ENCODE results near the gene MFN2.

MFN2 gene

GRCh38 chr1:11998636-11999035, 18.4 kb downstream of the MFN2 start:
- Histone ChIP-seq H3K4me2 (ENCODE audit: low read length) (no peak overlapping the region), H3K14ac (ENCODE audit: low read length) (no peak overlapping the region), H3K79me2 (ENCODE audit: control insufficient read depth, insufficient read depth, low read length, poor library complexity) (no peaks in the 10 kb centered on the region), H3K27me3 (ENCODE audit: insufficient read depth, low read length) (no peaks in the 10 kb centered on the region), H2BK120ac (ENCODE audit: insufficient read depth, low read length, poor library complexity) (no peak overlapping the region), H3K18ac (ENCODE audit: low read length) (no peak overlapping the region), H4K8ac (ENCODE audit: low read depth, low read length) (no peak overlapping the region), H4K91ac (ENCODE audit: low read depth, low read length) (no peak overlapping the region), H2BK12ac (ENCODE audit: low read length) (no peak overlapping the region), H3K9me3 (ENCODE audit: insufficient read depth, low read depth, low read length) (no peaks in the 10 kb centered on the region), H3K79me1 (ENCODE audit: low read length) (no peaks in the 10 kb centered on the region), H4K12ac (ENCODE audit: low read depth, low read length) (no peak overlapping the region), H3K9ac (ENCODE audit: low read length) (no peak overlapping the region), H2AK5ac (ENCODE audit: low read length) (no peak overlapping the region), H3K23ac (ENCODE audit: low read length) (no peak overlapping the region), H3K4me3 (ENCODE audit: low read depth, low read length) (no peak overlapping the region), H3K27ac (ENCODE audit: low read depth, low read length) (peak overlapping the region; percentile 20), H3K36me3 (ENCODE audit: control insufficient read depth in 1 of 2, insufficient read depth in 2 of 2, low read length in 2 of 2) (peaks cover 56 to 77% of the 10 kb centered on the region in 2 experiments), H3K4ac (ENCODE audit: low read depth, low read length) (no peak overlapping the region), H3K4me1 (ENCODE audit: control insufficient read depth in 1 of 2, insufficient read depth in 2 of 2, low read length in 2 of 2) (peaks cover 8% of the 10 kb centered on the region in 2 experiments), H2BK5ac (ENCODE audit: low read depth, low read length, poor library complexity) (no peak overlapping the region), H2AFZ (ENCODE audit: insufficient read depth, low read length, poor library complexity) (no peak overlapping the region)
- no CpG with 5 or more reads among the region's 5 CpGs for WGBS (ENCODE audit: extremely low coverage, insufficient coverage, insufficient read length)
- DNase-seq = peak; percentile 95

- H3K4ac ChIP-seq (ENCODE audit: low read depth, low read length) = no peak overlapping the region
- peak overlapping the region; percentile 20 for H3K27ac ChIP-seq (ENCODE audit: low read depth, low read length)
- H3K36me3 ChIP-seq (ENCODE audit: control insufficient read depth in 1 of 2, insufficient read depth in 2 of 2, low read length in 2 of 2) = peaks cover 62 to 79% of the 10 kb centered on the region in 2 experiments
- no peak overlapping the region for H3K18ac ChIP-seq (ENCODE audit: low read length)
- no peak overlapping the region for H4K91ac ChIP-seq (ENCODE audit: low read depth, low read length)
- no peaks in the 10 kb centered on the region for H3K79me1 ChIP-seq (ENCODE audit: low read length)
- WGBS (ENCODE audit: extremely low coverage, insufficient coverage, insufficient read length) = no CpG with 5 or more reads among the region's 3 CpGs
- H2BK120ac ChIP-seq (ENCODE audit: insufficient read depth, low read length, poor library complexity) = no peak overlapping the region
- no peaks in the 10 kb centered on the region for H3K27me3 ChIP-seq (ENCODE audit: insufficient read depth, low read length)
- H2AFZ ChIP-seq (ENCODE audit: insufficient read depth, low read length, poor library complexity) = no peak overlapping the region
- H3K23ac ChIP-seq (ENCODE audit: low read length) = no peak overlapping the region
- H3K9ac ChIP-seq (ENCODE audit: low read length) = no peak overlapping the region
- H2BK12ac ChIP-seq (ENCODE audit: low read length) = no peak overlapping the region
- no peak overlapping the region for H2AK5ac ChIP-seq (ENCODE audit: low read length)
- H4K8ac ChIP-seq (ENCODE audit: low read depth, low read length) = no peak overlapping the region
- H3K14ac ChIP-seq (ENCODE audit: low read length) = no peak overlapping the region
- H2BK5ac ChIP-seq (ENCODE audit: low read depth, low read length, poor library complexity) = no peak overlapping the region
- H4K12ac ChIP-seq (ENCODE audit: low read depth, low read length) = no peak overlapping the region
- peak; percentile 58 to 89 for DNase-seq
- H3K79me2 ChIP-seq (ENCODE audit: control insufficient read depth, insufficient read depth, low read length, poor library complexity) = no peaks in the 10 kb centered on the region
- H3K4me3 ChIP-seq (ENCODE audit: low read depth, low read length) = no peak overlapping the region
- peaks cover 8% of the 10 kb centered on the region in 2 experiments for H3K4me1 ChIP-seq (ENCODE audit: control insufficient read depth in 1 of 2, insufficient read depth in 2 of 2, low read length in 2 of 2)
- no peak overlapping the region for H3K4me2 ChIP-seq (ENCODE audit: low read length)
- H3K9me3 ChIP-seq (ENCODE audit: insufficient read depth, low read depth, low read length) = no peaks in the 10 kb centered on the region
Observed at GRCh38 chr1:11999236-11999635, 19.0 kb downstream of the MFN2 start.

- peak overlapping the region; percentile 20 for H3K27ac ChIP-seq (ENCODE audit: low read depth, low read length)
- H3K4ac ChIP-seq (ENCODE audit: low read depth, low read length) = no peak overlapping the region
- no peaks in the 10 kb centered on the region for H3K27me3 ChIP-seq (ENCODE audit: insufficient read depth, low read length)
- peak overlapping the region; percentile 9 for H3K14ac ChIP-seq (ENCODE audit: low read length)
- H2BK12ac ChIP-seq (ENCODE audit: low read length) = no peak overlapping the region
- H2AK5ac ChIP-seq (ENCODE audit: low read length) = no peak overlapping the region
- H2AFZ ChIP-seq (ENCODE audit: insufficient read depth, low read length, poor library complexity) = no peak overlapping the region
- no peak overlapping the region for H3K4me3 ChIP-seq (ENCODE audit: low read depth, low read length)
- DNase-seq = peak in 1 of 2 donors; percentile 48
- H3K9me3 ChIP-seq (ENCODE audit: insufficient read depth, low read depth, low read length) = peaks cover 1% of the 10 kb centered on the region
- H2BK120ac ChIP-seq (ENCODE audit: insufficient read depth, low read length, poor library complexity) = no peak overlapping the region
- peaks cover 8% of the 10 kb centered on the region in 2 experiments for H3K4me1 ChIP-seq (ENCODE audit: control insufficient read depth in 1 of 2, insufficient read depth in 2 of 2, low read length in 2 of 2)
- no peak overlapping the region for H3K9ac ChIP-seq (ENCODE audit: low read length)
- peak overlapping the region; percentile 22 for H4K8ac ChIP-seq (ENCODE audit: low read depth, low read length)
- H4K91ac ChIP-seq (ENCODE audit: low read depth, low read length) = peak overlapping the region; percentile 50
- H3K79me2 ChIP-seq (ENCODE audit: control insufficient read depth, insufficient read depth, low read length, poor library complexity) = no peaks in the 10 kb centered on the region
- H3K23ac ChIP-seq (ENCODE audit: low read length) = no peak overlapping the region
- no peak overlapping the region for H3K18ac ChIP-seq (ENCODE audit: low read length)
- H2BK5ac ChIP-seq (ENCODE audit: low read depth, low read length, poor library complexity) = peak overlapping the region; percentile 50
- H4K12ac ChIP-seq (ENCODE audit: low read depth, low read length) = no peak overlapping the region
- peaks cover 64 to 81% of the 10 kb centered on the region in 2 experiments for H3K36me3 ChIP-seq (ENCODE audit: control insufficient read depth in 1 of 2, insufficient read depth in 2 of 2, low read length in 2 of 2)
- no peaks in the 10 kb centered on the region for H3K79me1 ChIP-seq (ENCODE audit: low read length)
- no CpG with 5 or more reads among the region's 14 CpGs for WGBS (ENCODE audit: extremely low coverage, insufficient coverage, insufficient read length)
- H3K4me2 ChIP-seq (ENCODE audit: low read length) = no peak overlapping the region
Observed at GRCh38 chr1:12001249-12001917, 21.1 kb downstream of the MFN2 start.

- Histone ChIP-seq H2BK120ac (ENCODE audit: insufficient read depth, low read length, poor library complexity) (no peak overlapping the region), H3K9me3 (ENCODE audit: insufficient read depth, low read depth, low read length) (peaks cover 3% of the 10 kb centered on the region), H3K4me1 (ENCODE audit: control insufficient read depth in 1 of 2, insufficient read depth in 2 of 2, low read length in 2 of 2) (peaks cover 8% of the 10 kb centered on the region in 2 experiments), H2BK12ac (ENCODE audit: low read length) (no peak overlapping the region), H3K4me3 (ENCODE audit: low read depth, low read length) (no peak overlapping the region), H3K27ac (ENCODE audit: low read depth, low read length) (peak overlapping the region; percentile 20), H3K79me2 (ENCODE audit: control insufficient read depth, insufficient read depth, low read length, poor library complexity) (no peaks in the 10 kb centered on the region), H2AFZ (ENCODE audit: insufficient read depth, low read length, poor library complexity) (no peak overlapping the region), H3K18ac (ENCODE audit: low read length) (no peak overlapping the region), H2AK5ac (ENCODE audit: low read length) (no peak overlapping the region), H3K23ac (ENCODE audit: low read length) (no peak overlapping the region), H3K14ac (ENCODE audit: low read length) (peak overlapping the region; percentile 9), H3K9ac (ENCODE audit: low read length) (no peak overlapping the region), H3K36me3 (ENCODE audit: control insufficient read depth in 1 of 2, insufficient read depth in 2 of 2, low read length in 2 of 2) (peaks cover 68 to 83% of the 10 kb centered on the region in 2 experiments), H3K27me3 (ENCODE audit: insufficient read depth, low read length) (no peaks in the 10 kb centered on the region), H4K8ac (ENCODE audit: low read depth, low read length) (peak overlapping the region; percentile 22), H3K4me2 (ENCODE audit: low read length) (no peak overlapping the region), H4K12ac (ENCODE audit: low read depth, low read length) (no peak overlapping the region), H3K79me1 (ENCODE audit: low read length) (no peaks in the 10 kb centered on the region), H3K4ac (ENCODE audit: low read depth, low read length) (no peak overlapping the region), H2BK5ac (ENCODE audit: low read depth, low read length, poor library complexity) (peak overlapping the region; percentile 50), H4K91ac (ENCODE audit: low read depth, low read length) (peak overlapping the region; percentile 50)
- DNase-seq = peak; percentile 96 to 98
- no CpG with 5 or more reads among the region's 10 CpGs for WGBS (ENCODE audit: extremely low coverage, insufficient coverage, insufficient read length)
Observed at GRCh38 chr1:12001996-12002493, 21.8 kb downstream of the MFN2 start.
